Mesendoderm (in vitro differentiated cells): ENCODE results near the gene AQP10.
"Not testable (repeated sequence)": the region's sequence is repeated elsewhere in the genome, so short reads cannot be mapped to it uniquely, and the experiment has no call there.

Source experiments
- DNase-seq: peaks from one replicate; pipeline ENCODE4 v3.0.0; 2013
- H2AK5ac ChIP-seq: 2 replicates; pipeline ENCODE4 v1.6.1; 2013; ENCODE audit warnings: low read length, inconsistent platforms
- H2BK120ac ChIP-seq: 2 replicates; pipeline ENCODE4 v1.6.1; 2013; ENCODE audit warnings: low read depth, mild to moderate bottlenecking, low read length, moderate library complexity, mixed read lengths
- H2BK15ac ChIP-seq: replicated peaks from 2 replicates; pipeline ENCODE4 v1.6.1; 2013; ENCODE audit warnings: low read depth, mild to moderate bottlenecking, moderate library complexity
- H2BK5ac ChIP-seq: 2 replicates; pipeline ENCODE4 v1.6.1; 2013; ENCODE audit warnings: low read length, inconsistent platforms
- H3K18ac ChIP-seq: 2 replicates; pipeline ENCODE4 v1.6.1; 2013; ENCODE audit warnings: mild to moderate bottlenecking, low read length, mixed read lengths
- H3K23ac ChIP-seq: one replicate; pipeline ENCODE4 v1.6.1; 2013; ENCODE audit warnings: low read length
- H3K27ac ChIP-seq: 2 replicates; pipeline ENCODE4 v1.5.1; 2013; ENCODE audit warnings: low read depth, mild to moderate bottlenecking, inconsistent platforms, low read length, moderate library complexity
- H3K27me3 ChIP-seq: 2 replicates; pipeline ENCODE4 v1.6.1; 2013; ENCODE audit warnings: low read length, control low read depth, mild to moderate bottlenecking, inconsistent platforms; ENCODE audit not compliant: insufficient read depth, poor library complexity
- H3K36me3 ChIP-seq: 2 replicates; pipeline ENCODE4 v1.6.1; 2013; ENCODE audit warnings: low read length, inconsistent platforms; ENCODE audit not compliant: control insufficient read depth, insufficient read depth
- H3K4ac ChIP-seq: one replicate; pipeline ENCODE4 v1.6.1; 2013; ENCODE audit warnings: low read depth, mild to moderate bottlenecking, low read length, moderate library complexity
- H3K4me1 ChIP-seq: 2 replicates; pipeline ENCODE4 v1.6.1; 2013; ENCODE audit warnings: low read depth, low read length, inconsistent platforms; ENCODE audit not compliant: control insufficient read depth
- H3K4me2 ChIP-seq: 2 replicates; pipeline ENCODE4 v1.6.1; 2013; ENCODE audit warnings: low read length
- H3K4me3 ChIP-seq: 2 replicates; pipeline ENCODE4 v1.5.1; 2013; ENCODE audit warnings: mild to moderate bottlenecking, low read length
- H3K56ac ChIP-seq: one replicate; pipeline ENCODE4 v1.6.1; 2013; ENCODE audit warnings: low read length
- H3K79me1 ChIP-seq: 2 replicates; pipeline ENCODE4 v1.6.1; 2013; ENCODE audit warnings: low read length, inconsistent platforms
- H3K79me2 ChIP-seq: 2 replicates; pipeline ENCODE4 v1.6.1; 2013; ENCODE audit warnings: mild to moderate bottlenecking, low read length; ENCODE audit not compliant: control insufficient read depth, insufficient read depth
- H3K9ac ChIP-seq: 2 replicates; pipeline ENCODE4 v1.6.1; 2013; ENCODE audit warnings: low read length, inconsistent platforms
- H4K5ac ChIP-seq: one replicate; pipeline ENCODE4 v1.6.1; 2013; ENCODE audit warnings: low read length
- H4K8ac ChIP-seq: one replicate; pipeline ENCODE4 v1.6.1; 2013; ENCODE audit warnings: low read depth, mild to moderate bottlenecking, control low read depth, low read length, moderate library complexity
- WGBS: extraction: QIAGEN DNeasy Blood & Tissue Kit; methylation state at CpG from one replicate; pipeline ENCODE4 v1.1.7; 2013; ENCODE audit warnings: low lambda C conversion rate, missing lambda C conversion rate; ENCODE audit not compliant: insufficient coverage; ENCODE audit errors: extremely low coverage; 5-methylcytosine and 5-hydroxymethylcytosine counted together

Gene AQP10

GRCh38 chr1:154306151-154306550 is 14.7 kb upstream of the AQP10 start:
- Histone ChIP-seq H3K79me2 (no peaks in the 10 kb centered on the region), H3K4me3 (no peak overlapping the region), H4K5ac (no peak overlapping the region), H3K27me3 (no peaks in the 10 kb centered on the region), H3K79me1 (no peaks in the 10 kb centered on the region), H3K4ac (no peak overlapping the region), H3K18ac (no peak overlapping the region), H3K27ac (no peak overlapping the region), H2AK5ac (no peak overlapping the region), H3K23ac (no peak overlapping the region), H3K4me1 (no peaks in the 10 kb centered on the region), H2BK120ac (no peak overlapping the region), H4K8ac (no peak overlapping the region), H2BK5ac (no peak overlapping the region), H3K9ac (no peak overlapping the region), H3K36me3 (no peaks in the 10 kb centered on the region), H3K56ac (no peak overlapping the region), H3K4me2 (no peak overlapping the region), H2BK15ac (no peak overlapping the region)
- no CpG with 5 or more reads among the region's 3 CpGs for WGBS
- no peak for DNase-seq

- H3K9ac ChIP-seq, H2BK5ac ChIP-seq, H4K8ac ChIP-seq, H3K4me3 ChIP-seq, H3K36me3 ChIP-seq, H3K23ac ChIP-seq, H3K4ac ChIP-seq, H2BK120ac ChIP-seq, H3K18ac ChIP-seq, H3K4me1 ChIP-seq, H3K27me3 ChIP-seq, H3K56ac ChIP-seq, H3K79me2 ChIP-seq, H3K27ac ChIP-seq, H2BK15ac ChIP-seq, H3K4me2 ChIP-seq, DNase-seq, H2AK5ac ChIP-seq, H4K5ac ChIP-seq, H3K79me1 ChIP-seq: not testable (repeated sequence)
- WGBS = no CpG with 5 or more reads among the region's 4 CpGs
Observed at GRCh38 chr1:154307670-154308270, 13.1 kb upstream of the AQP10 start.

- not testable (repeated sequence) for H3K18ac ChIP-seq, H3K56ac ChIP-seq, H2BK15ac ChIP-seq, H2BK5ac ChIP-seq, DNase-seq, H3K4me3 ChIP-seq, H3K27me3 ChIP-seq, H3K36me3 ChIP-seq, H3K4me1 ChIP-seq, H3K4me2 ChIP-seq, H4K8ac ChIP-seq, H3K9ac ChIP-seq, H4K5ac ChIP-seq, H3K27ac ChIP-seq, H2BK120ac ChIP-seq, H3K4ac ChIP-seq, H2AK5ac ChIP-seq, H3K23ac ChIP-seq, H3K79me1 ChIP-seq, H3K79me2 ChIP-seq
- WGBS = no CpG with 5 or more reads among the region's 7 CpGs
Observed at GRCh38 chr1:154309136-154309535, 11.8 kb upstream of the AQP10 start.

GRCh38 chr1:154312229-154313065 is 8.4 kb upstream of the AQP10 start:
- H4K5ac ChIP-seq, H4K8ac ChIP-seq, H2BK120ac ChIP-seq, H3K27ac ChIP-seq, H2AK5ac ChIP-seq, H2BK5ac ChIP-seq, H3K18ac ChIP-seq, H3K4me2 ChIP-seq, H3K56ac ChIP-seq, H3K79me1 ChIP-seq, H2BK15ac ChIP-seq, H3K9ac ChIP-seq, H3K27me3 ChIP-seq, H3K4ac ChIP-seq, H3K36me3 ChIP-seq, H3K79me2 ChIP-seq, H3K23ac ChIP-seq, H3K4me1 ChIP-seq, DNase-seq, H3K4me3 ChIP-seq: not testable (repeated sequence)
- WGBS = 100% methylated on average over 1 of the region's 13 CpGs

- Histone ChIP-seq H3K36me3 (no peaks in the 10 kb centered on the region), H2BK120ac (no peak overlapping the region), H3K4me1 (no peaks in the 10 kb centered on the region), H3K9ac (no peak overlapping the region), H2AK5ac (no peak overlapping the region), H3K27ac (no peak overlapping the region), H4K8ac (no peak overlapping the region), H3K23ac (no peak overlapping the region), H4K5ac (no peak overlapping the region), H3K56ac (no peak overlapping the region), H3K79me1 (no peaks in the 10 kb centered on the region), H2BK5ac (no peak overlapping the region), H3K27me3 (no peaks in the 10 kb centered on the region), H3K4me3 (no peak overlapping the region), H2BK15ac (no peak overlapping the region), H3K79me2 (no peaks in the 10 kb centered on the region), H3K4me2 (no peak overlapping the region), H3K4ac (no peak overlapping the region), H3K18ac (no peak overlapping the region)
- WGBS = no CpG with 5 or more reads among the region's 10 CpGs
- no peak for DNase-seq
Observed at GRCh38 chr1:154313066-154313356, 7.9 kb upstream of the AQP10 start.

- no CpG with 5 or more reads among the region's 3 CpGs for WGBS
- H3K79me1 ChIP-seq = not testable (repeated sequence)
Observed at GRCh38 chr1:154314226-154314625, 6.7 kb upstream of the AQP10 start.

More at GRCh38 chr1:154314226-154314625, 6.7 kb upstream of the AQP10 start:
- H3K79me2 ChIP-seq, H2BK120ac ChIP-seq, H3K9ac ChIP-seq, H3K4me3 ChIP-seq, H2BK5ac ChIP-seq, H2BK15ac ChIP-seq, H3K36me3 ChIP-seq, H3K4me2 ChIP-seq, H2AK5ac ChIP-seq, H3K56ac ChIP-seq, H3K27ac ChIP-seq, H4K5ac ChIP-seq, H4K8ac ChIP-seq, H3K4ac ChIP-seq, H3K27me3 ChIP-seq, H3K23ac ChIP-seq, H3K4me1 ChIP-seq, DNase-seq, H3K18ac ChIP-seq: not testable (repeated sequence)
